GM06990 (cell line): ENCODE measurements around the gene SLC41A3.

Experiments
- DNase-seq: peaks from one replicate; pipeline ENCODE4 v3.0.0-alpha.2; 2011; ENCODE audit not compliant: insufficient read length; ENCODE audit errors: extremely low read depth
- H3K27me3 ChIP-seq: replicated peaks from 2 replicates; pipeline ENCODE4 v1.6.0; 2011; ENCODE audit warnings: low read length; ENCODE audit not compliant: control insufficient read depth, insufficient read depth
- H3K36me3 ChIP-seq: 2 replicates; pipeline ENCODE4 v1.5.1; 2011; ENCODE audit warnings: low read length; ENCODE audit not compliant: control insufficient read depth, insufficient read depth
- H3K4me3 ChIP-seq: replicated peaks from 2 replicates; pipeline ENCODE4 v1.5.1; 2011; ENCODE audit warnings: low read depth, mild to moderate bottlenecking, control low read depth, low read length
- TF ChIP-seq, protein P1 (sequence below): IDR thresholded peaks from 2 replicates; pipeline ENCODE4 v1.5.1; 2011; ENCODE audit warnings: low read length, control low read depth, mild to moderate bottlenecking, inconsistent platforms; ENCODE audit not compliant: insufficient read depth, poor library complexity, severe bottlenecking

Gene SLC41A3

DNA sequence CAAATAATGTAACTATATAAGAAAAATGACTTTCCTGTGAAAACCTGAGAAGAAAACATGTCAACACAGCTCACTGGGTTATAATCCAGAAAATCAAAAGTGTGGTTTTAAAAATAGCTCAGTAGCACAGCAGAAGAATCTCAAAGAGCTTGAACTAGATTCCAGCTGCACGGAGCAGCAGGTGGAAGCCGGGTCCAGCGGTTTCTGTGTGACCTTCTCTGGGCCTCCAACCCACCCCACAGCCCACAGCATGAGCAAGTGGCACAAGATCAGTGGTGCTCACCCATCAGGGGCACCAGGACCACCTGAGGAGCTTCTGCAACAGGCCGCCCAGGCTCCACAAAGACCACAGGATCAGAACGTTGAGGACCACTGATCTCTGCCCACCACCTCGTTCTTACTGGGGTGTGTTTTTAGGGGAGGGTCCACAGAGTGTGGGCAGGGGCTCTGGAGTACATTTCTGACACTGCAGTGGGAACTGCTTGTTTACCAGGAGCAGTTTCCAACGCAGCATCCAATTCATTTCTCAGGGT is 23.2 kb downstream of the SLC41A3 start:
- Histone ChIP-seq H3K4me3 (no peak overlapping the region), H3K36me3 (no peaks in the 10 kb centered on the region; the same call in 1 of the 2 replicates), H3K27me3 (no peaks in the 10 kb centered on the region)
- no peak for DNase-seq
- TF ChIP-seq, protein P1, sequence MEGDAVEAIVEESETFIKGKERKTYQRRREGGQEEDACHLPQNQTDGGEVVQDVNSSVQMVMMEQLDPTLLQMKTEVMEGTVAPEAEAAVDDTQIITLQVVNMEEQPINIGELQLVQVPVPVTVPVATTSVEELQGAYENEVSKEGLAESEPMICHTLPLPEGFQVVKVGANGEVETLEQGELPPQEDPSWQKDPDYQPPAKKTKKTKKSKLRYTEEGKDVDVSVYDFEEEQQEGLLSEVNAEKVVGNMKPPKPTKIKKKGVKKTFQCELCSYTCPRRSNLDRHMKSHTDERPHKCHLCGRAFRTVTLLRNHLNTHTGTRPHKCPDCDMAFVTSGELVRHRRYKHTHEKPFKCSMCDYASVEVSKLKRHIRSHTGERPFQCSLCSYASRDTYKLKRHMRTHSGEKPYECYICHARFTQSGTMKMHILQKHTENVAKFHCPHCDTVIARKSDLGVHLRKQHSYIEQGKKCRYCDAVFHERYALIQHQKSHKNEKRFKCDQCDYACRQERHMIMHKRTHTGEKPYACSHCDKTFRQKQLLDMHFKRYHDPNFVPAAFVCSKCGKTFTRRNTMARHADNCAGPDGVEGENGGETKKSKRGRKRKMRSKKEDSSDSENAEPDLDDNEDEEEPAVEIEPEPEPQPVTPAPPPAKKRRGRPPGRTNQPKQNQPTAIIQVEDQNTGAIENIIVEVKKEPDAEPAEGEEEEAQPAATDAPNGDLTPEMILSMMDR = no peak

DNA sequence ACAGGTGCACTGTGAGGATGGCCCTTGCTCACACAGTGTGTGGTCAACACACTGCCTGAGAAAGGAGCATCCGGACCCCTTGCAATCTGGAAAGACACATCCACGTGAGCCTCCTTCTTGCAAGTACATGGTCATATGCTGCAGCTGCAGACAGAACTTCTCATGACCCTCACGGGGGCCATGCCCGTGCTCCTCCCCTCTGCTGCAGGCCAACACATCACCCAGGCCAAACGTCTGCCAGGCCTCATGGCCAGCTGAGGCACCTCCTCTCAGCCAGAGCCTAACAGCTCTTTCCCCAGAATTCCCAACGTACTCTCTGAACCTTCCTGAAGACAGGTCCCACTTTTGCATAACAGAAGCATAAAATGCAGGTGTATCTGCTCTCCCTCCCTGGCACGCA is 25.3 kb downstream of the SLC41A3 start:
- DNase-seq = no peak
- H3K4me3 ChIP-seq = no peak overlapping the region
- H3K27me3 ChIP-seq = no peaks in the 10 kb centered on the region
- TF ChIP-seq, protein P1 = no peak
- no peaks in the 10 kb centered on the region; the same call in 1 of the 2 replicates for H3K36me3 ChIP-seq

DNA sequence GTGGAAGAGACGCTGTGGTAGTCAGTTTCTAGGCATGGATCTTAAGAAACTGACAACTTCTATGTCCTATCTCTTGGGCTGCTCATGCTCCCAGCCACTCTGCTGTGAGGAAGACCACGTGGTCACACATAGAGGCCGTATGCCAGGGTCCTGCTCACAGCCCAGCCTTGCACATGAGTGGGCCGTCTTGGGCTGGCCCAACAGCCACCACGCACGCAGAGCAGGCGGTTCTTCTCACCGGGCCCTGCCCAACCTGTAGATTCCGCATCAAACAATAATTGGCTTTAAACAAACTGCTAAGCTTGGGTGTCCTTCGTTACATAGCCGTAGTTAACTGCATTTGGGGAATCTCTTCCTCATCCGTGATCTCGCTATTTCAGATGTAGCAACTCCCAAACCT is 26.0 kb downstream of the SLC41A3 start:
- TF ChIP-seq, protein P1 = no peak
- Histone ChIP-seq H3K4me3 (no peak overlapping the region), H3K27me3 (no peaks in the 10 kb centered on the region), H3K36me3 (no peaks in the 10 kb centered on the region; the same call in 1 of the 2 replicates)
- DNase-seq = no peak

DNA sequence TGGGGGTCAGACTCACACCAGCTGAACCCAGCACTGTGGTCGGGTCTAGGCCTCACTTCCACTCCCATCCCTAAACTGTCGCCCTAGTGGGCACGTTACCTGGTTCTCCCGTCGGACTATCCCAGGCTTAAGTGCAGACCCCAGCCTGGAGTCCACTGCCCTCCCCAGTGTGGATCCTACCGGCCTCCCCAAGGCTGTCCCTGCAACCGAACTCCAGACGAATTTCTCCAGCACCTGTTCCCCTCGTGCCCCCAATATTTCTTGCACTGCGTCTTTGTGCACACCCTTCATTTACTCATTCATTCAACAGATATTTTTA is 26.5 kb downstream of the SLC41A3 start:
- DNase-seq = no peak
- Histone ChIP-seq H3K4me3 (no peak overlapping the region), H3K27me3 (no peaks in the 10 kb centered on the region), H3K36me3 (no peaks in the 10 kb centered on the region; the same call in 1 of the 2 replicates)
- TF ChIP-seq, protein P1 = no peak

DNA sequence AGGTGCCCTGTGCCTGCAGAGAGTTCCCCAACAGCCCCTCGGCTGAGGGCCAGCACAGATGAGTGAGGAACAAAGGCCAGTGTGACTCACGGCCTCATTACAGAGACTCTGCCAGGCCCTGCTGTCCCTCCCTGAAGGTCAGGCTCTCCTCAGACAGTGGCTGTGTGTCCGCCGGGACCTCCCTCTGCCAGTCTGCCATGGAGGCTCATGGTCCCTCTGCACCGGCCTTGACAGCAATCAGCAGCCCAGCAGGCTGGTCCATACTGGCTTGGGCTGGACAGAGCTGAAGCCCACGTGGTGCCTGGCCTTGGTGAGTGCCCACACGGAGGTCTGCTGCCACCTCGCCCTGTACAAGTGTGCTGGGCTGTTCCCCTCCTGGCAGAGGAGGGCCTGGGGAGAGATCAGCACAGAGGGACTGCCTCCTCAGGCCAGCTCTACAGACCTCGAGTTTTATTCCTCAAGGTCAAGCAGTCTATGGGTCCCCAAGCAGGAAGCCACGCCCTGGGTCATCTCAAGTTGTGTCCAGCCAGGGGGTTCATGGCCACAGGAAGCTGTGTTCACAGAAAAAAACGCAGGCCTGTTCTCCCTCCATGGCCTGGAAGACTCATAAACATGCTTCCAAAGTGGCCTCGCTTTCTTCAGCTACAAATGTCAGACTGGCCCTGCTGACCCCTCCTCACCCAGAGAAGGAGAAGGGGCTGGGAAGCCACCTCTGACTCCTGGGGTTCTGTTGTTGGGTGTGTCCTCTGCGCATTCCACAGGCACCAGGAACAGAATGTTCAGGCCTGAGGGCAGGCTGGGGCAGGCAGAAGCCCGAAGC is 27.0 kb downstream of the SLC41A3 start:
- DNase-seq = no peak
- no peaks in the 10 kb centered on the region; the same call in 1 of the 2 replicates for H3K36me3 ChIP-seq
- no peak overlapping the region for H3K4me3 ChIP-seq
- TF ChIP-seq, protein P1 = no peak
- H3K27me3 ChIP-seq = no peaks in the 10 kb centered on the region
